Stimulated activated CD8-positive, alpha-beta memory T cell treated with anti-CD3 and anti-CD28 coated beads, Interleukin-15, amount 100 ng/mL, for 24 hours (primary cell): ENCODE results near the gene SLC2A10.
A peak's percentile ranks its signal among the peaks of the same experiment; 100 is the strongest.
"Not testable (repeated sequence)": the region's sequence is repeated elsewhere in the genome, so short reads cannot be mapped to it uniquely, and the experiment has no call there.

Source experiments
- DNase-seq: peaks from one replicate; pipeline ENCODE4 v3.0.0-alpha.2; 2020; ENCODE audit warnings: low read depth

The SLC2A10 gene

DNA sequence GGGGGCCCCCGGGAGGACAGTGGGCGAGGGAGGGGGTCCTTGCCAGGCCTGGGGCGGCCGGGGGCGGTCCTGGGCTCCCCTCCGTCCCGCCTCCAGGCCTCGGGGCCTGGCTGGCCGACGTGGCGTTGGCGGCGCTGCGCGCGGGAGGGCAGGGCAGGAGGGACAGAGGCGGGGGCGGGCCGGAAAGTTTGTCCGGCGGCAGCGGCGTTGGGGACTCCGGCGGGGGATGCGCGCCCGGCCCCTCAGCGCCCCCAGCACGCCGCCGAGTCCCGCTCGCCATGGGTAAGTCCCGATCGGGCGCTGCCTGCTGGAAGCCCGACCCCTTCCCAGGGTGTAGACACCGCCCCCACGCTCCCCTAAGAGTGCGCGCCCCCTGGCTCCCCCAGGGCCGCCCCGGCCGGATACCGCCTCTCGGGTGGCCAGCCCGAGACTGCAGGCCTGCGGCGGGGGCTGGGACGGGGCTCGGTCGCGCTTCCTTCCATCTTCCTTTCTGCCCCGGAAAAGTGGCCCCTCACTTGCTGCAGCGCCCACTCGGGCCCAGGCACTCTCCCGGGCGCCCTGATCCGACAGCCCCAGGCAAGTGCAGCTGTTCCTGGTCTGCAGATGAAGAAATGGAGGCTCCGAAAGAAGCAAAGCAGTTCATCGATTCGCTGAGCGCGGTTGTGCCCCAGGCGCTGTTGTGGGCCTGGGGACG lies at the start of gene SLC2A10:
SLC2A10 (plus strand) TSS at position 191 of the 694 bp plus-strand sequence; CDS start at position 279, 88 bp downstream.
- no peak for DNase-seq

DNA sequence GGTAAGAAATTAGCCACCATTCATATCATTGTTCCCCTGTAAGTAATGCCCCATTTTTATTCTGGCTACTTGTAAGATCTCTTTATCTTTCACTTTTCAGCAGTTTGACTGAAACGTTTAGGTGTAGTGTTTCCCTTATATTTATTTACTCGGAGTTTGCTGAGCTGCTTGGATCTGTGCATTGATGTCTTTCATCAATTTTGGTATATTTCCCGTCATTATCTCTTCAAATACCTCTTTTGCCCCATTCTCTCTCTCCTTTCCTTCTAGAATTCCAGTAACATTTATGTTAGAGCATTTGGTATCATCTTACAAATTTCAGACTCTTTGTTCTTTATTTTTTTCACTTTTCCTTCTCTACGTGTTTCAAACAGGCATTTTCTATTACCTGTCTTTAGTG lies 49.0 kb upstream of the SLC2A10 start:
- DNase-seq = no peak

DNA sequence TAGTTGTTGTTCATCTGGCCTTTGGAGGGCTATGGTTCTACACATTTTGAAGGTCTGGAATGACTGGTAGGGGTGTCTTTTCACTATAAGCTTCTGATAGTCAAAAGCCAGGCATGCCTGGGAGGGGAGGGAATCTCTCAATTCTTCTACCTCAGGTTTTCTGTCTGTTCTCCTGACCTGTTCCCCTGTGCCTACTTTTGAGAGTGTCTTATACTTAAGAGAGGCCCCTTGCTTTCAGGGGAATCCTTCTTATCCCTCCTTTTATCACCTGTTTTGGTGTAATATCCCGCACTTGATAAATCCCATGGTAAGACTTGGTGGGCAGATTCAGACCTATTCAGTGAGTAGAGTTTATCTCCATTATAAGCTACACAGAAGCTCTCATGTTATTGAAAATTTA lies 47.8 kb upstream of the SLC2A10 start:
- no peak for DNase-seq

DNA sequence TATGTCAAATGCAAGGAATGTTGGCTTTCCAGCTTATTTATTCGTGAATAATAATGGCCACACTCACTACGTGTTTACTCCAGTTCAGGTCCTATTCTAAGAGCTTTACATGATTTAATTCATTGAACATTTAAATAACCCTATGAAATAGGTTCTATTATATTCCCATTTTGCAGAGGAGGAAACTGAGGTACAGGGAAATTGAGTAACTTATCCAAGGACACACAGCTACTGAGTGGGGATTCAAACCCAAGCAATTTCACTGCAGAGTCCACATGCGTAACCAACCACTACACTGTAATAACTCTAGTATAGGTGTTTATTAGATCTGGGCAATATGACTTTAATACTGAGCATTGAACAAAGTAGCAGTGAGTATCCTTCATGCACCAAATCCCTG lies 45.9 kb upstream of the SLC2A10 start:
- no peak for DNase-seq

DNA sequence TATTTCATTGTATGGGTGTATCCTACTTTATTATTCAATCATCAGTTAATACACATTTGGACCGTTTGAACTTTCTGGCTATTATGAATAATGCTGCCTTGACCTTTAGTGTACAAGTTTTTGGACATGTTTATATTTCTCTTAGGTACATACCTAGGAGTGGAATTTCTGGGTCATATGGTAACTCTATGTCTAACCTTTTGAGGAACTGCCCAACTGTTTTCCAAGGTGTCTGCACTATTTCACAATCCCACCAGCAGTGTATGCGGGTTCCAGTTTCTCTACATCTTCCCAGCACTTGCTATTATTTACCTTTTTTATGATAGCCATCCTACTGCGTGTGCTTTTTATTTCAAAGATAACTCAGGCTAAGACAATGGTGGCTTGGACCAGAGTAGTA lies 43.8 kb upstream of the SLC2A10 start:
- DNase-seq = no peak

DNA sequence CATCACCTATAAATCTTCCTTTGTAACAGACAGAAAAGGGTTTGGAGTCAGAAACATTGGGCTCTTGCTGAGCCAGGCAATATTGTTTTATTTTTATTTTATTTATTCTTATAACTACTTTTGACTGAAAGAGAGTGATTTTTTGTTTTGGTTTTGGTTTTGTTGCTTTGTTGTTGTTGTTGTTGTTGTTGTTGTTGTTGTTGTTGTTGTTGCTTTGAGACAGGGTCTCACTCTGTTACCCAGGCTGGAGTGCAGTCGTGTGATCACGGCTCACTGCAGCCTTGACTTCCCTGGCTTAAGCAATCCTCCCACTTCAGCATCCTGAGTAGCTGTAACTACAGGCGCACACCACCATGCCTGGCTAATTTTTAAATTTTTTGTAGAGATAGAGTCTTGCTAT lies 43.1 kb upstream of the SLC2A10 start:
- DNase-seq = no peak

DNA sequence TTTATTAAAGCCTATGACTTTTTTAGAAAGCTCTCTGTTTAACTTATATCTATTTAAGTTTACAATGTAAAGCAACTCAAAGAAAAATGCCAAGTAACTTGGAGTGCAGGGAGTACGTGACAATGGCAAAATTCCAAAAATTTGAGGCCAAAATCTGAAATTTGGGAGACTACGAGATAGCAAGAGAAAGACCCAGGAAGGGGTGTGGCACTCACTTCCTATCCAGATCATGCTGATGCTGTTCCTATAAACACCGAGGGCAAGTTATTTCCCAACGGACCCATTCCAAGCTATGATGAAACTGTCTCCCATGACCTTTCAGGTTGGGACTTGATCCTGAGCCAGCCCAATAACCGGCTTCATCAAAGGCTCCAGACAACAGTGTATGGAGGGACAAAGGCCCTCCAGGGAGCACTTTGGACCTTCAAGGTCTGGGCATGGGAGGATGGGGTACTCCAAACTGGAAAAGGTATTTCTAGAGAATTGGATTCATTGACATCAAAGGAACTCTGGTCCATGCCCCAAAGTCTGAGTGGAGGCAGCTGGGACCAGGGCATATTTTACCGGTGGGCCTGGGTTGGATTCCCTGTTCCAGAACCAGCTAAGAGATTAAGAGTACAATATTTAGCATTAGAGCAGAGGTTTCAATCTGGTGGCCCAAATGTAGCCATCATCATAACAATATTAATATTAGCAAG lies 42.5 kb upstream of the SLC2A10 start:
- DNase-seq = no peak

DNA sequence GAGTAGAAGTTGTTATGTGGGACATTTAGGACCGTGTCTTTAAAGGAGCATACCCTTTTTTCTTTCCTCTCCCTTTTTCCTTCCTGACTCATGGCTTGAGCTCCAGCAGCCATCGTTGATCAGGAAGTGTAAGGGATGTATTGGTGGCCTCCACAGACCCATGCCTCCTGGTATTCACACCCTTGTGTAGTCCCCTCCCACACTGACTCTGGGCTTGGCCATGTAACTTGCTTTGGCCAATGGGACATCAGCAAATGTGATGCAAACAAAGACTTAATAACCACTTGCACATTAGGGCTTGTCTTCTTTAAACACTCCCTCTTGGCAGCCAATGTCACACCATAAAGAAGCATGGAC lies 39.2 kb upstream of the SLC2A10 start:
- no peak for DNase-seq

DNA sequence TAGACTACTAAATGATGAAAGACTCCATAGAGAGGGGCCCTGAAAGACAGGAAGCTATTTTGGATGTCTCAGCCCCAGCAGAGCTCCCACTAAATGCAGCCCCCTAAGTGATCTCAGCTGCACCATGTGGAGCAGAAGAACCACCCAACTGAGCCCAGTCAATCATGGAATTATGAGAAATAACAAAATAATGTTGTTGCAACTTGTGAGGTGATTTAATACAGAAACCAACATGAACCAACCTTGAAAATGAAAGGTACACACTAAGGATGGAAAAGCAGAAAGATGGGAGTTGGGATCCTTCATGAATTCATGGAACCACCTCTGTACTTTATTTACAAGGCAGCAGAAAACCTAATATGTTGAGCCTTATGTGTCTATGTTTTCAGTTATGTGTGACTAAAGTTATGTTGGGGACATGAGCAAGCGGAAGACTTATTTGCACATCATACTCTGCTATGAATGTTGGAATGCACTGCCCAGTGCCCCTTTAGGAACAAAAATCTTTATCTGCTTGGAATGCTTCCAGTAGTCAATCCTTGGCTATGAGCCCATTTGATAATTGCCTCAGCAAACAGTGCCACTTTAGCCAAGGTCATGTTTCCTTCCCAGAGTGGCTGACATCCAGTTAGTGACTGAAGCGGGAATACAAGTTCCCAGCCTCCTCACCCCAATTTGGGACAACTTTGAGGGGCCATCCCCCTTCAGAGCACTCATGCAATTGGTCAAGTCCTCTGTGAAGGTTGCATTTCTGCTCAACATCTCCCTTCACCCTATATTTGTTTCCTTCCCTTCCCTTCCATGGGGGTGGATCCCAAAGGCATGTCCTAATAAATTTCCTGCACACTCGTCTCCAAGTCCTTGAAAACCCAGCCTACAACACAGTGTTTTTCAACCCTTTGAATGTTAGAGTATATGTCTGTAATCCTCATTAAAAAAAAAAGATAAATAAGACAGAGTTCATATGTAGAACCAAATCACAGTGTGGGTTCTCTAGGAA lies 38.6 kb upstream of the SLC2A10 start:
- DNase-seq = no peak

DNA sequence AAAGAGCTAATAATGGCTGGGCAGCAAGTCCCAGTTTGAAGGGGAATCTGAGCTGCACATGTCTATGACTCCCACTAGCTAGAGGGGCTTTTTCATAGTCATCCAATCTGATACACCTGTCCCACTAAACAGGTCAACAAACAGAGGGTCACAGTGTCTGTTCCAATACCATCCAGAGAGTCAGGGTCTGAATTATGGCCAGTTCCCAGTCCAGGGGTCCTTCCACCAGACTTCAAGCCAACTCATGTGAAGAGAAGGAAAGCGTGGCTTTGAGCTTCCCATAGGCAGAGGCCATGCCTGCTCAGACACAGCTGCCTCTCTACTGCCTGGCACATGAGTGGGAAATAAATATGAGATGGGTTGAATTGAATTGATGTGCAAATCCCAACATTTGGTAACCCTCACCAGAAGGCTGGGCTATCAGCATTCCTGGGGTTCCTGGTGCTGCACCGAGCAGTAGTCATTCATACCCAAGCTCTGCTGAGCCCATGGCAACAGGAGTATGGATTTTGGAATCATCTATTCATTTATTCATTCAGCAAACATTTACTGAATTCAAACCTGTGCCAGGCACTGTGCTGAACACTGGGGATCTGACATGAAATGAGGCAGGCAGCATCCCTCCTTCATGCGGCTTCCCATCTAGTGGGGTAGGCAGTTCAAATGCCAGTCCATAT lies 37.4 kb upstream of the SLC2A10 start:
- DNase-seq = no peak

DNA sequence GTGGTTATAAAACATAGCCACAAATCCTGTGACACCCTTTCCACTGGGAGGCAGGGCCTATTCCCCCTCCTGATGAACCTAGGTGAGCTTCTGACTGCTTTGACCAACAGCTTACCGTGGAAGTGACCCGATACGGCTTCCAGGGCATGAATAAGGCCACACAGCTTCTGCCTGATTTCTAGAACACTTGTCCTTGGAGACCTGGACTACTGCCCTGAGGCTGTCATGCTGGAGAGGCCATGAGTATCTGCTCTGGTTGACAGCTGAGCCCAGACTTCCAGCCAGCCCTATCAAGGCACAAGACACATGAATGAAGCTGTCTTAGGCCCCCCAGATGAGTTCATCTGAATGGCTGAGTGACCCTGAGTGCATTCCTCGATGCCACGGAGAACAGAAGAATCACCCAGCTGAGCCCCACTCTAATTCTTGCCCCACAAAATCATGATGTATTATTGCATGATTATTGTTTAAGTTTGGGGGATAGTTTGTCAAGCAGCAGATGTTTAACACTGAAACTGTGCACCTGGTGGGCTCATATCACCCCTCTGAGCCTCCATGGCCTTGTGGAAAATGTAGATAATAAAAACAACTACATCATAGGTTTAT lies 36.8 kb upstream of the SLC2A10 start:
- no peak for DNase-seq

DNA sequence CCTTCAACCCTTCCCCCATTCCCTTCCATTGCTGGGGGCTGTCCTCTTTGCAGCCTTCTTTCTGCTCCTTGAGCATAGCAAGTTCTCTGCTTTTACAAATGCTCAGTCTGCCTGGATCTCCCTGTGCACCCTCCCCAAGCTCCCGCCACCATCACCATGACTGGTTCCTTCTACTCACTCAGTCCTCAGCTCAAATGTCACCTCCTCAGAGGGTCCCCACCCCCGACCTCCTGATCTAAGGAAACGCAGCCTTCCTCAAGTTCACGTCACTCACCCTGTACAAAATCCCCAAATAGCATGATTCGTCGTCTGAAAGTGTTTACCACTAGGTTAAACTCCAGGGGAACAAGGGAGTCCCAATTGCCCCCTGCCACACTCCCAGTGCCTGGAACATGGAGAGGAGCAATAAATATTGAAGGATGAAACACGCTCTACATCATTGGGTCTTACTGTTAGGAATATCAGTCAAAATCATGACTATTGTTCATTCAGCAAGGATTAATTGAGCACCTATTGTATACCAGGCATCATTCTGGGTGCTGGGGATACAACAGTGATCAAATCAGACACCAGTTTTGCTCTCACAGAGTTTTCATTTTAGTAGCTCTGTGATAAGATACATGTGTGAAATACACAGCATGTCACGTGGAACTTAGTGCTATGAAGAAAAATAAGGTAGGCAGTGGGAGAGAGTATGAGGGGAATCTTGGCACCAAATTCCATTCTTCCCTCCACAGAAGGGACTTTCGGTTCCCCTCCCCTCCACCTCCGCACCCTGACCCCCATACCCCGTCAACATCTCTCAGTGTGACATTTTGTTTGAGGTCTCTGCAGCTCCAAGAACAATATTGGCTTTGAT lies 35.8 kb upstream of the SLC2A10 start:
- no peak for DNase-seq

DNA sequence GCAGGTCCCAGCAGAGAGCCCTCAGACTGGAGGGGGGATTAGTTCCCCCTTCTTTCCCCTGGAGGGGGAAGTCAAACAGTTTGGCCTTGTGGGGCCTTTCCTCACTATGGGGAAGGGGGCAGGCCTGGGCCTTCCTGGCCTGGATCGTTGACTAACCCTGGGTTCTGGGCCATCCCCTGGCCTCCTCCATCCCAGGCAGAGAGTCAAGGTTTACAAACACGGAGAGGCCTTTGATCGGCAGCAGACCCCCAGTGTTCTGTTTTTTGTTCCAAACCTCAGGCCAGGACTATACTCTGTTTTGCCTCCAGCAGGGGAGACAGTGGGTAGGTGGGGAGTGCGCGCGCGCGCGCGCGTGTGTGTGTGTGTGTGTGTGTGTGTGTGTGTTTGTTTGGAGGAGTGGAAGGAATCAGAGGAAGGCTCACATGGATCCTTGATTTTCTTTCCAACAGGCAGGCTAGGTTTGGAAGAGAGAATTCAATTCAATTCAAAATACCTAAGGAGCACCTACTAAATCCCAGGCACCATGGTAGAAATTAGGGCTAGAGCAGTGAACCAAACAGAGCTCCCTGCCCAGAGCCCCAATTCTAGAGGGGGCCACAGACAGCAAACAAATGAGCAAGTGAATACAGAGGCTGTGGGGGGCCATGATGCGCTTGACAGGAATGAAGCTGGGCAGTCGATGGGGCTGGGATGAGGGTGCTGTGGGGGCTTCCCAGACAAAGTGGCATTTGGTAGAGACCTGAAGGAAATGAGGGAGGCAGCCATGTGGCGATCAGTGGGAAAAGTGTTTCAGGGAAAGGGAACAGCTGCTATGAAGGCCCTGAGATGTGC lies 35.0 kb upstream of the SLC2A10 start:
- no peak for DNase-seq

DNA sequence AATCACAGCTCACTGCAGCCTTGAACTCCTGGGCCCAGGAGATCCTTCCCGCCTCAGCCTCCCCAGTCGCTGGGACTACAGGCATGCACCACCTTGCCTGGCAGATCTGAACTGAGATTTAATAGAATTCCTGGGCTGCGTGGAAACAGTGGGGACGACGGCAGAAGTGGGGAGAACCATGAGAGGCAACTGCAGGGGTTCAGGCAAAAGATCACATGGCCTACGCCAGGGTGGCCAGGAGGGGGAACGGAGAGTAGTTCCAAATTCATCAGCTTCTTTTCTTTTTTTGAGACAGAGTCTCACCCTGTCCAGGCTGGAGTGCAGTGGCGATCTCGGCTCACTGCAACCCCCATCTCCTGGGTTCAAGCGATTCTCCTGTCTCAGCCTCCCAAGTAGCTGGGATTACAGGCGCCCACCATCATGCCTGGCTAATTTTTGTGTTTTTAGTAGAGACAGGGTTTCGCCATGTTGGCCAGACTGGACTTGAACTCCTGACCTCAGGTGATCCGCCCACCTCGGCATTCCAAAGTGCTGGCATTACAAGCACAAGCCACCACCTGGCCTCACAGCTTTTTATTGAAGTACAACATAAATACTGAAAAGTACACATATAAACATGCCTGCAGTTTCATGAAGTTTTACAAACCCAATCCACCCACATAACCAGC lies 32.7 kb upstream of the SLC2A10 start:
- not testable (repeated sequence) for DNase-seq

DNA sequence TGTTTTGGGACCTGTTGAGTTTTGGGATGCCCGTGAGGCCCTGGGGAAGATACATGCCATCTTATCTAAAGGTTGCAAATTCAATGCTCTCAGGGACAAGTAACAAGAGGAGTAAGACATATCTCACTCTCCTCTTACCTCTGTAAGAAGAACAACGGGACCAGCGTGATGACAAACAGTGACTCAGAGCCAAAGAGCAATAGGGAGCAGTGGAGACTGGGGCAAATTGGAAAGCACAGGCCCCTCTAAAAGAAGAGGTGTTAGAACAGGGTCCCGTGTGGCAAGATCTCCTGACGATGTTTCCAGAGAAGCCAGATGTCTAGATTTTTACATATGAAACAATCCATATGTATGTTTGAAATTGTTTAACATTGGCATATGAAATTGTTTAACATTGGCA lies 31.8 kb upstream of the SLC2A10 start:
- DNase-seq = no peak

DNA sequence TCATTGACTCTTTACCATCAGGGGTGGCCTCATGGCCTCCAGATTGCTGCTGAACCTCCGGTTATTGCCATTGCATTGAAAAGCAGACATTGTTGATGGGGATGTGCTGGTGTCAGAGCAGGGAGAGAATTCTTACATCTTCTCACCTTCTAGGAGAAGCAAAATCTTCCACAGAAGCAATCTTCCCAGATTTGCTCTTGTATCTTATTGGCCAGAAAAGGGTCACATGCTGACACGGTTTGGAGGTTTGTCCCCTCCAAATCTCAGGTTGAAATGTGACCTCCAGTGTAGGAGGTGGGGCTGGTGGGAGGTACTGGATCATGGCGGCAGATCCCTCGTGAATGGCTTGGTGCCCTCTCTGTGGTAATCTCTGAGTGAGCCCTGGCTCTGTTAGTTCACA lies 30.9 kb upstream of the SLC2A10 start:
- no peak for DNase-seq

DNA sequence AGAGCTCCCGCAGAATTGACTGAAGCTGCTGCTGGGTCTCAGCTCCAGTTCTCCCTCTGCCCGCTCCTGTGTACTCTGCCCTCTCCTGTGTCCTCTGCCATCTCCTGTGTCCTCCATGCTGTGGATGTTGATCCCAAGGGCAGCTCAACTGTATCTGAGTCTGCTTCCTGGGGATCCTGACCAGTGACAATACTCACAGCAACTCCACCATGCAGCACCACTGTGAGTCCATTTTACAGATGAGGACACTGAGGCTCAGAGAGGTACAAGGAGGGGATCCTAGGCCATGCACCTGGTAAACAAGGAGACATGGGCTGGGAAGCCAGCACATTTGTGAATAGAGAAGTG lies 28.8 kb upstream of the SLC2A10 start:
- DNase-seq = no peak

DNA sequence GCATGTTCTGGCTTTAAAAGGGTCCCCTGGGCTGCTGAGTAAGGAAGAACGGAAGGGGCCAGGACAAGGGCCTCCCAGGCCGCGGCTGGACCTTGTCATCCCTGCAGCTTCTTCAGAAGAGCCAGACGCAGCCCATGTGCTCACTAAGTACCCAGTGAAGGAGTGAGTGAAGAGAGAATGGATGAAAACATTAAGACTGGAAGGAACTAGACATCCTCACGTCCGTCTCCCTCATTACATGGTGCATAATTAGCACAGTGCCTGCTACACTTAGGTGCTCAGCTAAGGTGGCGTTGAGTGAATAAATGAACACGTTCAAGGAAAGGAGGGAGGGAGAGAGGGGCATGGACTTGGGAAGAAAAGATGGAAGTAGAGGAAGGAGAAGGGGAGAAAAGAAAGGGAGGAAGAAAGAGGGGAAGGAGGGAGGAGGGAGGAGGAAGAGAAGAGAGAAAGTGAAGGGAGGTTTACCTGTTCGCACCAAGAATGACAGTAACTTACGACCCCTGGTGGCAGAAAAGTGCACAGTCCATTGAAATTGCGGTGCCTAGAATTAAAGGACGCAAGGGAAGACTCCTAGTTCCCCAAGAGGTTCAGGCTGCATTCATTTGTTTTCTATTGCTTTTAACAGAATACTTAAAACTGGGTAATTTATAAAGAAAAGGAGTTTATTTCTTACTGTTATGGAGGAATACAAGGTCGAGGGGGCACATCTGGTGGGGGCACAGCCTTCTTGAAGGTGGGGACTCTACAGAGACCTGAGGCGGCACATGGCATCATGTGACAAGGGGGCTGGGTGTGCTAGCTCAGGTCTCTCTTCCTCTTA lies 28.2 kb upstream of the SLC2A10 start:
- peak; percentile 32 for DNase-seq
